RKO (cell line): ENCODE results near the gene APAF1.
A peak's percentile ranks its signal among the peaks of the same experiment; 100 is the strongest.

ENCODE experiments used
- DNase-seq: peaks from one replicate; pipeline ENCODE4 v3.0.0-alpha.2; 2016; ENCODE audit warnings: low spot score

Gene APAF1

GRCh38 chr12:98725476-98726247 is 80.6 kb downstream of the APAF1 start:
- DNase-seq = peak; percentile 71

- no peak for DNase-seq
Observed at GRCh38 chr12:98727196-98727595, 82.1 kb downstream of the APAF1 start.

GRCh38 chr12:98730412-98730811 is 85.3 kb downstream of the APAF1 start:
- no peak for DNase-seq

- no peak for DNase-seq
Observed at GRCh38 chr12:98733667-98734350, 88.7 kb downstream of the APAF1 start.

- DNase-seq = no peak
Observed at GRCh38 chr12:98735821-98736220, 90.7 kb downstream of the APAF1 start.

GRCh38 chr12:98736352-98737321 is 91.5 kb downstream of the APAF1 start:
- no peak for DNase-seq

- no peak for DNase-seq
Observed at GRCh38 chr12:98737322-98737712, 92.2 kb downstream of the APAF1 start.

GRCh38 chr12:98738002-98738401 is 92.9 kb downstream of the APAF1 start:
- DNase-seq = no peak

- no peak for DNase-seq
Observed at GRCh38 chr12:98738539-98738938, 93.4 kb downstream of the APAF1 start.

- no peak for DNase-seq
Observed at GRCh38 chr12:98740751-98741150, 95.7 kb downstream of the APAF1 start.

- DNase-seq = no peak
Observed at GRCh38 chr12:98741196-98741555, 96.1 kb downstream of the APAF1 start.

- no peak for DNase-seq
Observed at GRCh38 chr12:98741556-98742265, 96.6 kb downstream of the APAF1 start.

- peak; percentile 22 for DNase-seq
Observed at GRCh38 chr12:98743362-98743953, 98.4 kb downstream of the APAF1 start.

GRCh38 chr12:98744680-98745079 is 99.6 kb downstream of the APAF1 start:
- DNase-seq = no peak

GRCh38 chr12:98745578-98746391 is 100.7 kb downstream of the APAF1 start:
- DNase-seq = no peak

- no peak for DNase-seq
Observed at GRCh38 chr12:98748463-98748862, 103.4 kb downstream of the APAF1 start.

- no peak for DNase-seq
Observed at GRCh38 chr12:98750511-98750910, 105.4 kb downstream of the APAF1 start.

- DNase-seq = no peak
Observed at GRCh38 chr12:98751580-98752115, 106.6 kb downstream of the APAF1 start.

GRCh38 chr12:98752726-98753125 is 107.6 kb downstream of the APAF1 start:
- no peak for DNase-seq

GRCh38 chr12:98754095-98754494 is 109.0 kb downstream of the APAF1 start:
- DNase-seq = peak; percentile 60
